SK-N-SH (cell line): ENCODE data around the gene TNIP3. TPM values are rescaled to one million over a fixed set of nuclear protein-coding genes. Genes with fewer than 3 reads are reported as not detected.

Experiments used
- CTCF ChIA-PET: fragments of 300-600, 350-600 bp; formaldehyde crosslinking; extraction: SDS; loops from one replicate; lab custom pipeline; 2021; lab: Yijun Ruan, JAX
- POLR2A ChIA-PET: fragments of 350-600 bp; sonication (Branson Sonifier 250); formaldehyde crosslinking; extraction: SDS; loops from one replicate; lab custom pipeline; 2020; ENCODE audit warnings: antibody characterized with exemption, inconsistent platforms; lab: Yijun Ruan, JAX
- DNase-seq: peaks from one replicate; pipeline ENCODE4 v3.0.0; 2012
- H2AFZ ChIP-seq: fragments of 200-600 bp; sonication (generic); 2 replicates; pipeline ENCODE4 v1.8.1; 2016; ENCODE audit warnings: antibody characterized with exemption, mild to moderate bottlenecking, low read depth
- H3F3A ChIP-seq: fragments of 200-600 bp; sonication (generic); replicated peaks from 2 replicates; pipeline ENCODE3; 2016; ENCODE audit warnings: antibody characterized with exemption, mild to moderate bottlenecking; ENCODE audit not compliant: insufficient read depth
- H3K27ac ChIP-seq, 2 experiments: fragments of 200-500 bp in 1 of 2; fragments of 200-600 bp in 1 of 2; sonication (Bioruptor generic) in 1 of 2; sonication (generic), shearing (Covaris generic) in 1 of 2; 2 replicates each; pipeline versions ENCODE4 v1.5.1 to v1.6.1; 2014 to 2016; ENCODE audit warnings: low read depth in 2 of 2, inconsistent platforms in 1 of 2, low read length in 1 of 2, mild to moderate bottlenecking in 1 of 2, mixed read lengths in 1 of 2
- H3K27me3 ChIP-seq: fragments of 200-600 bp; sonication (generic), shearing (Covaris generic); 2 replicates; pipeline ENCODE4 v1.6.1; 2016; ENCODE audit warnings: mixed run types; ENCODE audit not compliant: insufficient read depth
- H3K36me3 ChIP-seq, 2 experiments: fragments of 200-500 bp in 1 of 2; fragments of 200-600 bp in 1 of 2; sonication (Bioruptor generic) in 1 of 2; sonication (generic) in 1 of 2; replicated peaks in 1 of 2; 2 replicates each; pipeline versions ENCODE3 to v1.5.1; 2014 to 2016; ENCODE audit warnings: low read length in 1 of 2, mild to moderate bottlenecking in 1 of 2; ENCODE audit not compliant: insufficient read depth in 2 of 2, control insufficient read depth in 1 of 2
- H3K4me1 ChIP-seq, 2 experiments: fragments of 200-500 bp in 1 of 2; fragments of 200-600 bp in 1 of 2; sonication (Bioruptor generic) in 1 of 2; sonication (generic), shearing (Covaris generic) in 1 of 2; 2 replicates each; pipeline versions ENCODE4 v1.5.1 to v1.6.1; 2014 to 2016; ENCODE audit warnings: low read depth in 1 of 2, low read length in 1 of 2, mixed run types in 1 of 2; ENCODE audit not compliant: insufficient read depth in 2 of 2, control insufficient read depth in 1 of 2
- H3K4me2 ChIP-seq: fragments of 200-600 bp; sonication (generic), shearing (Covaris generic); 2 replicates; pipeline ENCODE4 v1.6.1; 2017; ENCODE audit warnings: mixed run types
- H3K4me3 ChIP-seq, 2 experiments: fragments of 200-500 bp in 1 of 2; fragments of 200-600 bp in 1 of 2; sonication (Bioruptor generic) in 1 of 2; sonication (generic), shearing (Covaris generic) in 1 of 2; 2 replicates each; pipeline versions ENCODE4 v1.5.1 to v1.8.1; 2014 to 2016; ENCODE audit warnings: low read depth in 2 of 2, inconsistent platforms in 1 of 2, low read length in 1 of 2, mild to moderate bottlenecking in 1 of 2, mixed read lengths in 1 of 2, moderate library complexity in 1 of 2
- H3K79me2 ChIP-seq: fragments of 200-600 bp; sonication (generic); 2 replicates; pipeline ENCODE4 v1.8.1; 2017; ENCODE audit warnings: mild to moderate bottlenecking; ENCODE audit not compliant: insufficient read depth
- H3K9ac ChIP-seq: fragments of 200-600 bp; sonication (generic); 2 replicates; pipeline ENCODE4 v1.6.1; 2017; ENCODE audit warnings: mixed run types
- H3K9me2 ChIP-seq: fragments of 200-600 bp; sonication (generic); 2 replicates; pipeline ENCODE4 v1.6.1; 2017; ENCODE audit warnings: mixed run types
- H3K9me3 ChIP-seq: fragments of 200-600 bp; sonication (generic); 2 replicates; pipeline ENCODE4 v1.6.1; 2017; ENCODE audit warnings: mixed run types, mild to moderate bottlenecking, moderate library complexity
- H4K20me1 ChIP-seq: fragments of 200-600 bp; sonication (generic); 2 replicates; pipeline ENCODE4 v1.6.1; 2017; ENCODE audit warnings: mild to moderate bottlenecking, mixed run types; ENCODE audit not compliant: insufficient read depth
- CTCF ChIP-seq: fragments of 200-600 bp; sonication (generic); IDR thresholded peaks from 2 replicates; pipeline ENCODE4 v1.6.1; 2017; ENCODE audit warnings: antibody characterized with exemption, mild to moderate bottlenecking, moderate library complexity
- GABPA ChIP-seq: IDR thresholded peaks from 2 replicates; pipeline ENCODE4 v1.4.0; 2012; ENCODE audit warnings: low read depth, mild to moderate bottlenecking
- GATA2 ChIP-seq: sonication (generic); formaldehyde crosslinking; IDR thresholded peaks from 2 replicates; pipeline ENCODE4 v1.5.0; 2020; ENCODE audit warnings: mild to moderate bottlenecking, missing genetic modification reagents
- JUND ChIP-seq: IDR thresholded peaks from 2 replicates; pipeline ENCODE4 v1.4.0; 2012
- MEF2A ChIP-seq: IDR thresholded peaks from 2 replicates; pipeline ENCODE4 v1.4.0; 2012; ENCODE audit warnings: low read depth, borderline replicate concordance
- MXI1 ChIP-seq: IDR thresholded peaks from 2 replicates; pipeline ENCODE4 v1.6.1; 2012; ENCODE audit warnings: mild to moderate bottlenecking, low read depth, low read length, improper control_type of control experiment
- POLR2AphosphoS5 ChIP-seq: IDR thresholded peaks from 2 replicates; pipeline ENCODE4 v1.6.1; 2012; ENCODE audit warnings: low read depth, low read length
- RAD21 ChIP-seq: IDR thresholded peaks from 2 replicates; pipeline ENCODE4 v1.6.1; 2012; ENCODE audit warnings: mild to moderate bottlenecking, low read length
- SIN3A ChIP-seq: IDR thresholded peaks from 2 replicates; pipeline ENCODE4 v1.6.1; 2012; ENCODE audit warnings: low read depth, mild to moderate bottlenecking, low read length, moderate library complexity, borderline replicate concordance
- TAF1 ChIP-seq: IDR thresholded peaks from 2 replicates; pipeline ENCODE4 v1.6.1; 2012; ENCODE audit warnings: low read depth, mild to moderate bottlenecking, low read length, moderate library complexity, borderline replicate concordance
- YY1 ChIP-seq: IDR thresholded peaks from 2 replicates; pipeline ENCODE4 v1.4.0; 2012; ENCODE audit warnings: low read depth, mild to moderate bottlenecking
- ZBTB33 ChIP-seq: IDR thresholded peaks from 2 replicates; pipeline ENCODE4 v1.4.0; 2012; ENCODE audit warnings: low read depth, borderline replicate concordance
- WGBS: methylation state at CpG from one replicate; pipeline ENCODE4 v1.1.6; 2017; ENCODE audit warnings: low lambda C conversion rate; 5-methylcytosine and 5-hydroxymethylcytosine counted together
- polyA plus RNA-seq, 3 experiments: library from polyadenylated mRNA; depleted of rRNA; stranded (reverse); fragments of >200 nt; gene quantifications; 2 replicates each; pipeline ENCODE4 v1.2.3, GENCODE V29; 2012
- TF ChIP-seq, protein P1 (sequence below): fragments of 150-350 bp; IDR thresholded peaks from 2 replicates; pipeline ENCODE4 v1.6.1; 2017; ENCODE audit warnings: antibody characterized with exemption, low read length, low read depth, borderline replicate concordance
- TF ChIP-seq, protein P2 (sequence below): IDR thresholded peaks from 2 replicates; pipeline ENCODE4; 2012
- TF ChIP-seq, protein P3 (sequence below): IDR thresholded peaks from 2 replicates; pipeline ENCODE4 v1.6.1; 2012; ENCODE audit warnings: mild to moderate bottlenecking, low read depth, low read length, moderate library complexity

Gene TNIP3
- polyA plus RNA-seq, 1 of the 3 experiments (the other 2 are of a cell fraction), result 0.15 TPM

- Histone ChIP-seq H3K27me3 (no peaks in the 10 kb centered on the region), H3K4me3 (no peak overlapping the region), H3K9me3 (no peaks in the 10 kb centered on the region), H2AFZ (no peak overlapping the region), H3K79me2 (no peaks in the 10 kb centered on the region), H3K4me2 (no peak overlapping the region), H3F3A (no peaks in the 10 kb centered on the region), H3K9ac (no peak overlapping the region), H3K27ac (no peak overlapping the region), H3K9me2 (no peaks in the 10 kb centered on the region), H4K20me1 (no peaks in the 10 kb centered on the region), H3K36me3 (no peaks in the 10 kb centered on the region), H3K4me1 (no peaks in the 10 kb centered on the region)
- whole genome bisulfite sequencing, result 50% methylated on average over 1 of the region's 1 CpG
- CTCF ChIA-PET, result interaction anchor here (3.2 kb wide), 1 partner anchor 9 kb away, joined by 20 read pairs; no protein-coding TSS in a partner anchor
- POLR2A ChIA-PET, result interaction anchor here (0.5 kb wide), 1 partner anchor 113 kb away, joined by 3 read pairs; no protein-coding TSS in a partner anchor
- DNase-seq, result no peak
- no peak for TF ChIP-seq MXI1
- TF ChIP-seq RAD21, result no peak
- no peak for TF ChIP-seq TAF1
- no peak for TF ChIP-seq CTCF
- TF ChIP-seq GATA2, result no peak
- TF ChIP-seq, protein P1, sequence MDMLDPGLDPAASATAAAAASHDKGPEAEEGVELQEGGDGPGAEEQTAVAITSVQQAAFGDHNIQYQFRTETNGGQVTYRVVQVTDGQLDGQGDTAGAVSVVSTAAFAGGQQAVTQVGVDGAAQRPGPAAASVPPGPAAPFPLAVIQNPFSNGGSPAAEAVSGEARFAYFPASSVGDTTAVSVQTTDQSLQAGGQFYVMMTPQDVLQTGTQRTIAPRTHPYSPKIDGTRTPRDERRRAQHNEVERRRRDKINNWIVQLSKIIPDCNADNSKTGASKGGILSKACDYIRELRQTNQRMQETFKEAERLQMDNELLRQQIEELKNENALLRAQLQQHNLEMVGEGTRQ, result no peak
- no peak for TF ChIP-seq POLR2AphosphoS5
- TF ChIP-seq, protein P2, sequence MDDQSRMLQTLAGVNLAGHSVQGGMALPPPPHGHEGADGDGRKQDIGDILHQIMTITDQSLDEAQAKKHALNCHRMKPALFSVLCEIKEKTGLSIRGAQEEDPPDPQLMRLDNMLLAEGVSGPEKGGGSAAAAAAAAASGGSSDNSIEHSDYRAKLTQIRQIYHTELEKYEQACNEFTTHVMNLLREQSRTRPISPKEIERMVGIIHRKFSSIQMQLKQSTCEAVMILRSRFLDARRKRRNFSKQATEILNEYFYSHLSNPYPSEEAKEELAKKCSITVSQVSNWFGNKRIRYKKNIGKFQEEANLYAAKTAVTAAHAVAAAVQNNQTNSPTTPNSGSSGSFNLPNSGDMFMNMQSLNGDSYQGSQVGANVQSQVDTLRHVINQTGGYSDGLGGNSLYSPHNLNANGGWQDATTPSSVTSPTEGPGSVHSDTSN, result no peak
- no peak for TF ChIP-seq SIN3A
- no peak for TF ChIP-seq YY1
Observed at GRCh38 chr4:121183989-121184388, 19.9 kb upstream of the TNIP3 start.

GRCh38 chr4:121183361-121183760 is 19.2 kb upstream of the TNIP3 start:
- no peaks in the 10 kb centered on the region for H3K36me3 ChIP-seq
- no peaks in the 10 kb centered on the region for H3F3A ChIP-seq
- H3K4me2 ChIP-seq, result no peak overlapping the region
- no peak overlapping the region for H3K27ac ChIP-seq
- no peaks in the 10 kb centered on the region for H4K20me1 ChIP-seq
- no peaks in the 10 kb centered on the region for H3K9me3 ChIP-seq
- H3K9ac ChIP-seq, result no peak overlapping the region
- CTCF ChIA-PET, result interaction anchor here (1.1 to 3.2 kb wide), 2 partner anchors 9 to 14 kb away, joined by 3 to 20 read pairs; no protein-coding TSS in a partner anchor
- no peaks in the 10 kb centered on the region for H3K79me2 ChIP-seq
- POLR2A ChIA-PET, result interaction anchor here (0.5 kb wide), 1 partner anchor 112 kb away, joined by 3 read pairs; no protein-coding TSS in a partner anchor
- WGBS, result 74% methylated on average over 3 of the region's 3 CpGs
- H2AFZ ChIP-seq, result no peak overlapping the region
- no peaks in the 10 kb centered on the region for H3K4me1 ChIP-seq
- H3K27me3 ChIP-seq, result no peaks in the 10 kb centered on the region
- no peak overlapping the region for H3K4me3 ChIP-seq
- no peaks in the 10 kb centered on the region for H3K9me2 ChIP-seq
- no peak for DNase-seq
- no peak for TF ChIP-seq ZBTB33
- TF ChIP-seq GABPA, result no peak
- TF ChIP-seq, protein P2, result no peak
- TF ChIP-seq, protein P3, sequence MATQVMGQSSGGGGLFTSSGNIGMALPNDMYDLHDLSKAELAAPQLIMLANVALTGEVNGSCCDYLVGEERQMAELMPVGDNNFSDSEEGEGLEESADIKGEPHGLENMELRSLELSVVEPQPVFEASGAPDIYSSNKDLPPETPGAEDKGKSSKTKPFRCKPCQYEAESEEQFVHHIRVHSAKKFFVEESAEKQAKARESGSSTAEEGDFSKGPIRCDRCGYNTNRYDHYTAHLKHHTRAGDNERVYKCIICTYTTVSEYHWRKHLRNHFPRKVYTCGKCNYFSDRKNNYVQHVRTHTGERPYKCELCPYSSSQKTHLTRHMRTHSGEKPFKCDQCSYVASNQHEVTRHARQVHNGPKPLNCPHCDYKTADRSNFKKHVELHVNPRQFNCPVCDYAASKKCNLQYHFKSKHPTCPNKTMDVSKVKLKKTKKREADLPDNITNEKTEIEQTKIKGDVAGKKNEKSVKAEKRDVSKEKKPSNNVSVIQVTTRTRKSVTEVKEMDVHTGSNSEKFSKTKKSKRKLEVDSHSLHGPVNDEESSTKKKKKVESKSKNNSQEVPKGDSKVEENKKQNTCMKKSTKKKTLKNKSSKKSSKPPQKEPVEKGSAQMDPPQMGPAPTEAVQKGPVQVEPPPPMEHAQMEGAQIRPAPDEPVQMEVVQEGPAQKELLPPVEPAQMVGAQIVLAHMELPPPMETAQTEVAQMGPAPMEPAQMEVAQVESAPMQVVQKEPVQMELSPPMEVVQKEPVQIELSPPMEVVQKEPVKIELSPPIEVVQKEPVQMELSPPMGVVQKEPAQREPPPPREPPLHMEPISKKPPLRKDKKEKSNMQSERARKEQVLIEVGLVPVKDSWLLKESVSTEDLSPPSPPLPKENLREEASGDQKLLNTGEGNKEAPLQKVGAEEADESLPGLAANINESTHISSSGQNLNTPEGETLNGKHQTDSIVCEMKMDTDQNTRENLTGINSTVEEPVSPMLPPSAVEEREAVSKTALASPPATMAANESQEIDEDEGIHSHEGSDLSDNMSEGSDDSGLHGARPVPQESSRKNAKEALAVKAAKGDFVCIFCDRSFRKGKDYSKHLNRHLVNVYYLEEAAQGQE, result no peak
- TF ChIP-seq JUND, result no peak
- TF ChIP-seq MEF2A, result no peak
- no peak for TF ChIP-seq TAF1
